Mesendoderm (in vitro differentiated cells): ENCODE results near the gene CCDC27.

Experiments used
- DNase-seq: peaks from one replicate; pipeline ENCODE4 v3.0.0; 2013
- H2AK5ac ChIP-seq: 2 replicates; pipeline ENCODE4 v1.6.1; 2013; ENCODE audit warnings: low read length, inconsistent platforms
- H2BK120ac ChIP-seq: 2 replicates; pipeline ENCODE4 v1.6.1; 2013; ENCODE audit warnings: low read depth, mild to moderate bottlenecking, low read length, moderate library complexity, mixed read lengths
- H2BK15ac ChIP-seq: replicated peaks from 2 replicates; pipeline ENCODE4 v1.6.1; 2013; ENCODE audit warnings: low read depth, mild to moderate bottlenecking, moderate library complexity
- H2BK5ac ChIP-seq: 2 replicates; pipeline ENCODE4 v1.6.1; 2013; ENCODE audit warnings: low read length, inconsistent platforms
- H3K18ac ChIP-seq: 2 replicates; pipeline ENCODE4 v1.6.1; 2013; ENCODE audit warnings: mild to moderate bottlenecking, low read length, mixed read lengths
- H3K23ac ChIP-seq: one replicate; pipeline ENCODE4 v1.6.1; 2013; ENCODE audit warnings: low read length
- H3K27ac ChIP-seq: 2 replicates; pipeline ENCODE4 v1.5.1; 2013; ENCODE audit warnings: low read depth, mild to moderate bottlenecking, inconsistent platforms, low read length, moderate library complexity
- H3K27me3 ChIP-seq: 2 replicates; pipeline ENCODE4 v1.6.1; 2013; ENCODE audit warnings: low read length, control low read depth, mild to moderate bottlenecking, inconsistent platforms; ENCODE audit not compliant: insufficient read depth, poor library complexity
- H3K36me3 ChIP-seq: 2 replicates; pipeline ENCODE4 v1.6.1; 2013; ENCODE audit warnings: low read length, inconsistent platforms; ENCODE audit not compliant: control insufficient read depth, insufficient read depth
- H3K4ac ChIP-seq: one replicate; pipeline ENCODE4 v1.6.1; 2013; ENCODE audit warnings: low read depth, mild to moderate bottlenecking, low read length, moderate library complexity
- H3K4me1 ChIP-seq: 2 replicates; pipeline ENCODE4 v1.6.1; 2013; ENCODE audit warnings: low read depth, low read length, inconsistent platforms; ENCODE audit not compliant: control insufficient read depth
- H3K4me2 ChIP-seq: 2 replicates; pipeline ENCODE4 v1.6.1; 2013; ENCODE audit warnings: low read length
- H3K4me3 ChIP-seq: 2 replicates; pipeline ENCODE4 v1.5.1; 2013; ENCODE audit warnings: mild to moderate bottlenecking, low read length
- H3K56ac ChIP-seq: one replicate; pipeline ENCODE4 v1.6.1; 2013; ENCODE audit warnings: low read length
- H3K79me1 ChIP-seq: 2 replicates; pipeline ENCODE4 v1.6.1; 2013; ENCODE audit warnings: low read length, inconsistent platforms
- H3K79me2 ChIP-seq: 2 replicates; pipeline ENCODE4 v1.6.1; 2013; ENCODE audit warnings: mild to moderate bottlenecking, low read length; ENCODE audit not compliant: control insufficient read depth, insufficient read depth
- H3K9ac ChIP-seq: 2 replicates; pipeline ENCODE4 v1.6.1; 2013; ENCODE audit warnings: low read length, inconsistent platforms
- H4K5ac ChIP-seq: one replicate; pipeline ENCODE4 v1.6.1; 2013; ENCODE audit warnings: low read length
- H4K8ac ChIP-seq: one replicate; pipeline ENCODE4 v1.6.1; 2013; ENCODE audit warnings: low read depth, mild to moderate bottlenecking, control low read depth, low read length, moderate library complexity
- WGBS: extraction: QIAGEN DNeasy Blood & Tissue Kit; methylation state at CpG from one replicate; pipeline ENCODE4 v1.1.7; 2013; ENCODE audit warnings: low lambda C conversion rate, missing lambda C conversion rate; ENCODE audit not compliant: insufficient coverage; ENCODE audit errors: extremely low coverage; 5-methylcytosine and 5-hydroxymethylcytosine counted together

CCDC27 gene

GRCh38 chr1:3772027-3772714 lies 19.9 kb downstream of the CCDC27 start:
- Histone ChIP-seq H3K4ac (peak overlapping the region; percentile 83), H3K18ac (peak overlapping the region; percentile 35), H2BK120ac (no peak overlapping the region), H2AK5ac (no peak overlapping the region), H3K4me1 (no peaks in the 10 kb centered on the region), H3K4me3 (peak overlapping the region; percentile 32), H3K36me3 (no peaks in the 10 kb centered on the region), H3K23ac (no peak overlapping the region), H4K8ac (no peak overlapping the region), H3K56ac (peak overlapping the region; percentile 69), H4K5ac (no peak overlapping the region), H3K4me2 (peak overlapping the region; percentile 11), H2BK15ac (no peak overlapping the region), H3K79me1 (no peaks in the 10 kb centered on the region), H3K27ac (no peak overlapping the region), H2BK5ac (no peak overlapping the region), H3K9ac (peak overlapping the region; percentile 42), H3K79me2 (no peaks in the 10 kb centered on the region), H3K27me3 (no peaks in the 10 kb centered on the region)
- WGBS = no CpG with 5 or more reads among the region's 61 CpGs
- DNase-seq = peak; percentile 94

GRCh38 chr1:3772715-3773571 lies 20.7 kb downstream of the CCDC27 start, which contains the start of gene SMIM1:
SMIM1 (plus strand) TSS chr1:3772749; CDS start chr1:3775374, 2,625 bp downstream.
- Histone ChIP-seq H2BK5ac (no peak within 1 kb of the TSS), H2BK120ac (no peak within 1 kb of the TSS), H4K8ac (no peak within 1 kb of the TSS), H3K18ac (peak within 1 kb of the TSS; percentile 35), H3K79me2 (no peaks in the 10 kb centered on the region), H3K4me3 (peak within 1 kb of the TSS; percentile 32), H3K27me3 (no peaks in the 10 kb centered on the region), H2BK15ac (no peak within 1 kb of the TSS), H3K4ac (peak within 1 kb of the TSS; percentile 83), H3K23ac (no peak within 1 kb of the TSS), H3K9ac (peak within 1 kb of the TSS; percentile 60), H3K4me1 (no peaks in the 10 kb centered on the region), H4K5ac (no peak within 1 kb of the TSS), H3K27ac (no peak within 1 kb of the TSS), H2AK5ac (no peak within 1 kb of the TSS), H3K56ac (peak within 1 kb of the TSS; percentile 82), H3K4me2 (peak within 1 kb of the TSS; percentile 61), H3K36me3 (no peaks in the 10 kb centered on the region), H3K79me1 (no peaks in the 10 kb centered on the region)
- WGBS = no CpG with 5 or more reads among the region's 55 CpGs
- DNase-seq = no peak

- no peak overlapping the region for H4K8ac ChIP-seq
- H3K27ac ChIP-seq = no peak overlapping the region
- H3K36me3 ChIP-seq = no peaks in the 10 kb centered on the region
- no peak overlapping the region for H3K9ac ChIP-seq
- no peaks in the 10 kb centered on the region for H3K79me1 ChIP-seq
- no peak overlapping the region for H3K4ac ChIP-seq
- H3K23ac ChIP-seq = no peak overlapping the region
- no peaks in the 10 kb centered on the region for H3K4me1 ChIP-seq
- H3K56ac ChIP-seq = no peak overlapping the region
- H2BK15ac ChIP-seq = no peak overlapping the region
- H3K79me2 ChIP-seq = no peaks in the 10 kb centered on the region
- no peak overlapping the region for H2AK5ac ChIP-seq
- H4K5ac ChIP-seq = no peak overlapping the region
- DNase-seq = no peak
- no peaks in the 10 kb centered on the region for H3K27me3 ChIP-seq
- H2BK120ac ChIP-seq = no peak overlapping the region
- no peak overlapping the region for H3K4me3 ChIP-seq
- H2BK5ac ChIP-seq = no peak overlapping the region
- WGBS = no CpG with 5 or more reads among the region's 16 CpGs
- H3K4me2 ChIP-seq = no peak overlapping the region
- H3K18ac ChIP-seq = no peak overlapping the region
These were observed 21.5 kb downstream of the CCDC27 start for GRCh38 chr1:3773572-3774275.

GRCh38 chr1:3774276-3774945 lies 22.2 kb downstream of the CCDC27 start:
- no peak for DNase-seq
- Histone ChIP-seq H2AK5ac (no peak overlapping the region), H3K27me3 (no peaks in the 10 kb centered on the region)

GRCh38 chr1:3774946-3775489 lies 22.8 kb downstream of the CCDC27 start:
- no peak overlapping the region for H3K4ac ChIP-seq

More at GRCh38 chr1:3774276-3774945, 22.2 kb downstream of the CCDC27 start:
- no peak overlapping the region for H3K18ac ChIP-seq
- no peak overlapping the region for H4K5ac ChIP-seq
- no peak overlapping the region for H3K4me2 ChIP-seq
- no peak overlapping the region for H4K8ac ChIP-seq
- H3K4me1 ChIP-seq = no peaks in the 10 kb centered on the region
- no CpG with 5 or more reads among the region's 19 CpGs for WGBS
- no peak overlapping the region for H2BK15ac ChIP-seq
- H3K4ac ChIP-seq = no peak overlapping the region
- H3K79me2 ChIP-seq = no peaks in the 10 kb centered on the region
- H3K27ac ChIP-seq = no peak overlapping the region
- H3K36me3 ChIP-seq = no peaks in the 10 kb centered on the region
- H3K23ac ChIP-seq = no peak overlapping the region
- H2BK120ac ChIP-seq = no peak overlapping the region
- no peak overlapping the region for H3K4me3 ChIP-seq
- no peak overlapping the region for H3K9ac ChIP-seq
- no peak overlapping the region for H2BK5ac ChIP-seq
- H3K56ac ChIP-seq = no peak overlapping the region
- no peaks in the 10 kb centered on the region for H3K79me1 ChIP-seq

More at GRCh38 chr1:3774946-3775489, 22.8 kb downstream of the CCDC27 start:
- Histone ChIP-seq H3K27ac (no peak overlapping the region), H2BK120ac (no peak overlapping the region), H3K36me3 (peaks cover 2% of the 10 kb centered on the region), H3K4me2 (no peak overlapping the region), H3K27me3 (no peaks in the 10 kb centered on the region), H3K79me2 (no peaks in the 10 kb centered on the region), H2AK5ac (no peak overlapping the region), H3K9ac (no peak overlapping the region), H2BK5ac (no peak overlapping the region), H3K56ac (no peak overlapping the region), H2BK15ac (no peak overlapping the region), H3K4me3 (no peak overlapping the region), H4K5ac (no peak overlapping the region), H4K8ac (no peak overlapping the region), H3K18ac (no peak overlapping the region), H3K79me1 (no peaks in the 10 kb centered on the region), H3K23ac (no peak overlapping the region), H3K4me1 (no peaks in the 10 kb centered on the region)
- no peak for DNase-seq
- WGBS = no CpG with 5 or more reads among the region's 17 CpGs
